BLaER1 treated with 17β-estradiol and CSF1 and Interleukin-3, amounts not matched to agents 10 nM and 100 nM (cell line): ENCODE results near the gene HMGCS2.

ENCODE experiments used
- H3K27ac ChIP-seq, 11 experiments: shearing (Covaris generic); formaldehyde crosslinking; 2 replicates each; pipeline ENCODE4 v1.8.1; 2022
- H3K27me3 ChIP-seq, 11 experiments: shearing (Covaris generic); formaldehyde crosslinking; 2 replicates each; pipeline ENCODE4 v1.8.1; 2022
- H3K36me3 ChIP-seq, 11 experiments: shearing (Covaris generic); formaldehyde crosslinking; 2 replicates each; pipeline ENCODE4 v1.8.1; 2022
- H3K4me1 ChIP-seq, 10 experiments: shearing (Covaris generic); formaldehyde crosslinking; 2 replicates each; pipeline ENCODE4 v1.8.1; 2022
- H3K4me2 ChIP-seq, 11 experiments: shearing (Covaris generic); formaldehyde crosslinking; 2 replicates each; pipeline ENCODE4 v1.8.1; 2022
- H3K4me3 ChIP-seq, 10 experiments: shearing (Covaris generic); formaldehyde crosslinking; 2 replicates each; pipeline ENCODE4 v1.8.1; 2022
- H3K9ac ChIP-seq, 11 experiments: shearing (Covaris generic); formaldehyde crosslinking; 2 replicates each; pipeline ENCODE4 v1.8.1; 2022
- H3K9me3 ChIP-seq, 11 experiments: shearing (Covaris generic); formaldehyde crosslinking; replicated peaks in 1 of 11; 2 replicates each; pipeline ENCODE4 v1.8.1; 2022
- H4K20me1 ChIP-seq, 11 experiments: shearing (Covaris generic); formaldehyde crosslinking; 2 replicates each; pipeline ENCODE4 v1.8.1; 2022
- Cebpa-rat ChIP-seq, 11 experiments: shearing (Covaris generic); IDR thresholded peaks; 2 replicates each; pipeline ENCODE4 v1.8.1; 2022

The HMGCS2 gene

GRCh38 chr1:119718972-119719371, 49.7 kb downstream of the HMGCS2 start:
- TF ChIP-seq Cebpa-rat (IDR thresholded peaks at IDR 0.05), result no peak
- Histone ChIP-seq H3K27me3 (no peaks in the 10 kb centered on the region), H3K4me3 (no peak overlapping the region), H3K36me3 (peaks cover 29 to 74% (median 51%) of the 10 kb centered on the region in 11 experiments), H4K20me1 (peaks cover 0 to 100% (median 69%) of the 10 kb centered on the region in 11 experiments; a peak in 17 of 22 replicates), H3K4me1 (peaks cover 24 to 81% (median 70%) of the 10 kb centered on the region in 10 experiments), H3K4me2 (peak overlapping the region in 9 of 11 experiments; percentile 29 to 87 (median 77); a peak in 17 of 22 replicates), H3K9me3 (no peaks in the 10 kb centered on the region), H3K9ac (no peak overlapping the region), H3K27ac (0 out of 22 replicates have a peak overlapping the region, but pooled peaks of 1 of the 11 experiments have one; percentile 61)

GRCh38 chr1:119718409-119718808, 50.3 kb downstream of the HMGCS2 start:
- no peaks in the 10 kb centered on the region for H3K9me3 ChIP-seq
- H3K36me3 ChIP-seq, result peaks cover 23 to 69% (median 45%) of the 10 kb centered on the region in 11 experiments
- no peak overlapping the region for H3K4me3 ChIP-seq
- no peaks in the 10 kb centered on the region for H3K27me3 ChIP-seq
- peaks cover 0 to 99% (median 71%) of the 10 kb centered on the region in 11 experiments; a peak in 17 of 22 replicates for H4K20me1 ChIP-seq
- peaks cover 30 to 87% (median 76%) of the 10 kb centered on the region in 10 experiments for H3K4me1 ChIP-seq
- peak overlapping the region in 9 of 11 experiments; percentile 1 to 87 (median 75); a peak in 15 of 22 replicates for H3K4me2 ChIP-seq
- no peak overlapping the region for H3K9ac ChIP-seq
- H3K27ac ChIP-seq, result no peak overlapping the region
- no peak for TF ChIP-seq Cebpa-rat (IDR thresholded peaks at IDR 0.05)

- H3K4me1 ChIP-seq, result peaks cover 37 to 76% (median 69%) of the 10 kb centered on the region in 10 experiments
- peaks cover 0 to 70% (median 49%) of the 10 kb centered on the region in 11 experiments; a peak in 17 of 22 replicates for H4K20me1 ChIP-seq
- H3K9ac ChIP-seq, result peak overlapping the region in 7 of 11 experiments; percentile 16 to 99 (median 33); a peak in 12 of 22 replicates
- TF ChIP-seq Cebpa-rat (IDR thresholded peaks at IDR 0.05), result no peak
- H3K27me3 ChIP-seq, result no peaks in the 10 kb centered on the region
- peak overlapping the region in 7 of 10 experiments; percentile 5 to 100 (median 33); a peak in 9 of 20 replicates for H3K4me3 ChIP-seq
- no peaks in the 10 kb centered on the region for H3K9me3 ChIP-seq
- H3K27ac ChIP-seq, result peak overlapping the region in 7 of 11 experiments; percentile 1 to 34 (median 19); a peak in 9 of 22 replicates
- peaks cover 0 to 40% (median 20%) of the 10 kb centered on the region in 11 experiments; a peak in 16 of 22 replicates for H3K36me3 ChIP-seq
- H3K4me2 ChIP-seq, result peak overlapping the region; percentile 63 to 98 (median 92)
Observed at GRCh38 chr1:119715542-119715941, 53.2 kb downstream of the HMGCS2 start.

GRCh38 chr1:119714583-119714982, 54.1 kb downstream of the HMGCS2 start:
- H4K20me1 ChIP-seq, result peaks cover 0 to 61% (median 39%) of the 10 kb centered on the region in 11 experiments; a peak in 17 of 22 replicates
- TF ChIP-seq Cebpa-rat (IDR thresholded peaks at IDR 0.05), result no peak
- peak overlapping the region in 7 of 10 experiments; percentile 70 to 100 (median 94); a peak in 16 of 20 replicates for H3K4me3 ChIP-seq
- H3K36me3 ChIP-seq, result peaks cover 0 to 30% (median 15%) of the 10 kb centered on the region in 11 experiments; a peak in 15 of 22 replicates
- H3K9ac ChIP-seq, result peak overlapping the region in 9 of 11 experiments; percentile 79 to 99 (median 90); a peak in 18 of 22 replicates
- H3K27me3 ChIP-seq, result no peaks in the 10 kb centered on the region
- no peaks in the 10 kb centered on the region for H3K9me3 ChIP-seq
- peaks cover 37 to 66% (median 59%) of the 10 kb centered on the region in 10 experiments for H3K4me1 ChIP-seq
- peak overlapping the region; percentile 87 to 98 (median 93) for H3K4me2 ChIP-seq
- peak overlapping the region in 9 of 11 experiments; percentile 11 to 96 (median 94); a peak in 15 of 22 replicates for H3K27ac ChIP-seq

- no peak for TF ChIP-seq Cebpa-rat (IDR thresholded peaks at IDR 0.05)
- Histone ChIP-seq H3K27ac (peak overlapping the region in 9 of 11 experiments; percentile 75 to 96 (median 94); a peak in 19 of 22 replicates), H3K9ac (peak overlapping the region; percentile 73 to 99 (median 88); a peak in 21 of 22 replicates), H3K4me2 (peak overlapping the region; percentile 87 to 98 (median 93)), H3K9me3 (no peaks in the 10 kb centered on the region), H3K27me3 (no peaks in the 10 kb centered on the region), H3K4me3 (peak overlapping the region; percentile 62 to 100 (median 92); a peak in 19 of 20 replicates), H4K20me1 (peaks cover 0 to 54% (median 33%) of the 10 kb centered on the region in 11 experiments; a peak in 17 of 22 replicates), H3K4me1 (peaks cover 37 to 59% (median 52%) of the 10 kb centered on the region in 10 experiments), H3K36me3 (peaks cover 0 to 24% (median 9%) of the 10 kb centered on the region in 11 experiments; a peak in 9 of 22 replicates)
Observed at GRCh38 chr1:119713749-119714456, 54.8 kb downstream of the HMGCS2 start.

- peak overlapping the region; percentile 62 to 100 (median 92) for H3K4me3 ChIP-seq
- peak overlapping the region; percentile 73 to 99 (median 88); a peak in 21 of 22 replicates for H3K9ac ChIP-seq
- peaks cover 0 to 47% (median 26%) of the 10 kb centered on the region in 11 experiments; a peak in 16 of 22 replicates for H4K20me1 ChIP-seq
- no peaks in the 10 kb centered on the region for H3K27me3 ChIP-seq
- peak overlapping the region; percentile 31 to 96 (median 93); a peak in 21 of 22 replicates for H3K27ac ChIP-seq
- no peak for TF ChIP-seq Cebpa-rat (IDR thresholded peaks at IDR 0.05)
- peaks cover 37 to 52% (median 45%) of the 10 kb centered on the region in 10 experiments for H3K4me1 ChIP-seq
- H3K36me3 ChIP-seq, result peaks cover 0 to 17% (median 4%) of the 10 kb centered on the region in 11 experiments; a peak in 9 of 22 replicates
- no peaks in the 10 kb centered on the region for H3K9me3 ChIP-seq
- H3K4me2 ChIP-seq, result peak overlapping the region; percentile 87 to 98 (median 93)
Observed at GRCh38 chr1:119713039-119713748, 55.5 kb downstream of the HMGCS2 start.

GRCh38 chr1:119712342-119713038, 56.2 kb downstream of the HMGCS2 start:
- Histone ChIP-seq H3K27me3 (no peaks in the 10 kb centered on the region), H3K4me3 (peak overlapping the region; percentile 62 to 100 (median 92)), H3K36me3 (peaks cover 0 to 15% (median 4%) of the 10 kb centered on the region in 11 experiments; a peak in 7 of 22 replicates), H3K9me3 (no peaks in the 10 kb centered on the region), H3K27ac (peak overlapping the region; percentile 31 to 96 (median 93); a peak in 21 of 22 replicates), H3K4me2 (peak overlapping the region; percentile 87 to 98 (median 93)), H3K4me1 (peaks cover 37 to 45% (median 39%) of the 10 kb centered on the region in 10 experiments), H4K20me1 (peaks cover 0 to 40% (median 20%) of the 10 kb centered on the region in 11 experiments; a peak in 15 of 22 replicates), H3K9ac (peak overlapping the region; percentile 73 to 99 (median 88); a peak in 21 of 22 replicates)
- peak in 3 of 11 experiments; percentile 52 to 87 (median 71); a peak in 7 of 22 replicates for TF ChIP-seq Cebpa-rat (IDR thresholded peaks at IDR 0.05)
